NCI-H2081 treated with DMSO at 0.1 percent for 48 hours (cell line): Measurements from ENCODE around the gene ROS1.

Source experiments
- DNase-seq: peaks from one replicate; lab custom pipeline; 2025; lab: John Stamatoyannopoulos, UW

ROS1 gene

GRCh38 chr6:117309069-117309468, 116.7 kb downstream of the ROS1 start:
- no peak for DNase-seq

- no peak for DNase-seq
Observed at GRCh38 chr6:117307655-117308054, 118.1 kb downstream of the ROS1 start.

- no peak for DNase-seq
Observed at GRCh38 chr6:117306227-117306790, 119.4 kb downstream of the ROS1 start.

- DNase-seq = no peak
Observed at GRCh38 chr6:117304446-117304845, 121.3 kb downstream of the ROS1 start.

- DNase-seq = no peak
Observed at GRCh38 chr6:117303323-117303722, 122.4 kb downstream of the ROS1 start.

- no peak for DNase-seq
Observed at GRCh38 chr6:117298941-117299340, 126.8 kb downstream of the ROS1 start.

- no peak for DNase-seq
Observed at GRCh38 chr6:117290173-117290846, 135.4 kb downstream of the ROS1 start.

- no peak for DNase-seq
Observed at GRCh38 chr6:117288083-117288715, 137.5 kb downstream of the ROS1 start.

- no peak for DNase-seq
Observed at GRCh38 chr6:117280922-117281321, 144.8 kb downstream of the ROS1 start.

DNA sequence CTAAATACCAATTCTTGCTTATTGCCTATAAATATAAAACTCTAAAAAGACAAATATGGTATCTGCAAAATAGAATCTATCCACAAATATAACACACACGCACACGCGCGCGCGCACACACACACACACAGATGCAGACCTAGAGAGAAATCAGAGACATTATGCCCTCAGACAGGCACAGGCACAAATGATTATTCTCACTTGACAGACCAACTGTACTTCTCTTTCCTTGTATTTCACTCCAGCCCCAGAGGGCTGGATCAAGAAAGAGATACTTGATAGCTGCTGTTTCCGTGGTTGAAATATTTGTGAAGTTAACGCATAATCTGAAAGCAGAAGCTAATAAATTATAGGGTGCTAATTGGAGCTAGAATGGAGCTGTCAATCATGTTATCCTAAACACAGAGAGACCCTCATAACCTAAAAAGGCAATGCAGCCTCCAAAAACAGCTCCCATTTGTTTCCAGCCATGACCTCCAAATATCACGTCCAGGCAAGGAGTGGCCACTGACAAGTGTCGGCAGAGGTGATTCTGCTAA, 148.9 kb downstream of the ROS1 start:
- DNase-seq = no peak

DNA sequence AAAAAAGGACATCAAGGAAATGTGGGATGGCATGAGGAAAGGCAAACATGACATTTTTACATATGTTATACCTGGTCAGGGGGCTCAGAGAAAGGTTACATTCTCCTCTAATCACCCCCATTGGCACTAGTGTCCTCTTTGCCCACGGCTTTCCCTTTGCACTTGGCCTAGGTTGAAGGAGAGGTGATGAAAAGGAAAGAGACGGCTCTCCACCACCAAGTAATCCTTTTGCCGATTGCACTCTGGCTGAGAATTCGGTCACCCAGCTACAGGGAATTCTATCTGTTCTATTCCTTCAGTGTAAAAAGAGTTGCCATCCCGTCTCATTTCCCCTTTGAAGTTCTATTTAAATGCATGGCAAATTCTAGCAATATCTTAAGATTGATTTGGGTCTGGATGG, 150.0 kb downstream of the ROS1 start:
- no peak for DNase-seq

GRCh38 chr6:117275205-117275604, 150.5 kb downstream of the ROS1 start:
- no peak for DNase-seq

DNA sequence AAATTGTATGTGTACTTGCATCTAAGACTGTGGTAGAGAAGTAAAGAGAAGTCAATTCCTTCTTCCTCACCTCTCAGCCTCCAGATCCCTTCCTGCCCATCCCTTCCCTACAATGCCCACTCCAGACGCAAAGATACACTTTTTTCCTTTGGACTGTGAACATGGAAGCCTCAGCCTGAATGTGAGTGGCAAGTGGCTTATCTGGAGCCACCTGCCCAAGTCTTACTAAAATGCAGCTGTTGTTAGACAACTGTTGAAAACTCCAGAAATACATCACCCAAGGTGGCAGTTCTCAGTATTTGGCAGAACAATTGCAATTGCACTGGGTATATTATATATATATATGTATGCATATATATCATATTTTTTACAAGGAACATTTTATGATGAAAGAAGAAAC, 152.9 kb downstream of the ROS1 start:
- no peak for DNase-seq

DNA sequence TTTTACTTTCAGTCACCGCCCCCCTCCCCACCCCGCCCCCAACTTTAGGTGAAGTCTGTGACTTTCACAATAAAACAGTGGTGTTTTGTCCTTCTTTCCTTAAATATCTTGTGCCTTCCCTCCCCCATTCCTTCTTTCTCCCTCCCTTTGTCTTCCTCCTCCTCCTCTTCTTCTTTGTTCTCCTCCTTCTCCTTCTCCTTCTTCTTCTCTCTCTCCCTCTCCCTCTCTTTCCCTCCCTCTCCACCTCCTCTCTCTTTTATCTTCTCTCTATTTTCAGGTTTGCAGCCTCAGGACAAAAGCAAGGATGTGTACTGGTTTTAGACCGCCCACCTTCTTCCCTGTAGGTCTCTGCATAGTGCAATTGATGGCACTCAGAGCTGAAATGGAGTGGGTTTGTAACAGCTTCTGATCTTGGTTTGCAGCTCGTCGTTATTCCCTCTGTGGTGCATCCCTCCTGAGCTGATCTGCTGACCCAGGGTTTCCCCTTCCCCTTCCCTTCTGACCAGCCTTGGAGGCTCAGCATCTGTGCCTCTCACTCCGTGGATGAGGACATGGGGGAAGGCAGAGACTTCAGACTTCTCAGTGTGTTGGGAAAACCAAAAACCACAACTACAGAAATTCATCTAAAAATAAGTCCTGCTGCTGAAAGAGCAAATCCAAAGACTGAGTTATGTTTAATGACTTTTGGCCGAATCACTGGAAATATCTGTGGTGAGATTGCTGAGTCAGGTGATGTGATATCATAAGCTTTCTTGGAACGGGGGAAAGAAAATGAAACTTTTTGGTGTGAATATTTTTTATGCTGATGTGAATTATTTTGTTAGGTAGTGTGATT, 153.5 kb downstream of the ROS1 start:
- no peak for DNase-seq

DNA sequence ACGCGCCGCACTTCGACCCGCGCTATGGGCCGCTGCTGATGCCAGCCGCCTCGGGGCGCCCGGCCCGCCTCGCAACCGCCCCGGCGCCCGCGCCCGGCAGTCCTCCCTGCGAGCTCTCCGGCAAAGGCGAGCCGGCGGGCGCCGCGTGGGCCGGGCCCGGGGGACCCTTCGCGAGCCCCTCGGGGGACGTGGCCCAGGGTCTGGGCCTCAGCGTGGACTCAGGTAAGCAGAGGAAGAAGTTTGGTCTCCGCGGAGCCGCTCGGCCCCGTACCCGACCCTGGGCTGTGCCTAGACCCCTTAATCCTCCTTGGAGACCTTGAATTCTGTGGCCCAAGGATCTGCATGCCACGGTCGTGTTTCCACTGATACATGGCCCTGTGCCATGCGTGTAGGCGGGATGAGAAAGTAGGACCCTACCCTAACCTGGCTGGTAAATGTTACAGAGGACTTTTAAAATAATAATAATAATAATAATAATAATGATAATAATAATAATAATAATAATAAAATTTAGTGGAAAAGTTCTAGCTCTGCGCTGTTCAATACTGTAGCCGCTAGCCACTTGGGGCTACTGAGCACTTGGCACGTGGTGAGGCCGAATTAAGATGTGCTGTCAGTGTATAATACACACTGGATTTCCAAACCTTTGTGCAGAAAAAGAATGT, 154.8 kb downstream of the ROS1 start:
- DNase-seq = no peak

GRCh38 chr6:117270055-117270842, 155.5 kb downstream of the ROS1 start:
- DNase-seq = no peak

DNA sequence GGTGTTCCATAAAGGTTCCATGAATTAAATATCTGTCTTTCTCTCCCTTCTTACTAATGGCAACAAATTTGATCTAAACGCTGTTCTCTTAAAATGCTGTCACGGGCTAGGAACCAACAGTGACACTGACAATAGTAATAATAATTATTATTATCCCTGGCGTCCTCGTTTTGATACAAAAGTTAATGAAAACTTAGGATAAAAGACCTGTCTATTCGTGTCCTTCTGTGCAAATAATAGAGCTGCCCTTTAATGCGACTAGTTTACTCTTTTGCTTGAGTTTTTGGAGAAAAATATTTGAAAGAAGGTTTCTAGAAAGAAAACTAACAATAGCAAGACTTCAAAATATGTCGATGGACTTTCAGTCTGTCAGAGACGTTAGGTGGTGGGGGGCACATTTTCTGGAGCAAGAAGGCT, 156.1 kb downstream of the ROS1 start:
- DNase-seq = no peak

- DNase-seq = no peak
Observed at GRCh38 chr6:117268924-117269323, 156.8 kb downstream of the ROS1 start.

GRCh38 chr6:117267766-117268534, 157.8 kb downstream of the ROS1 start:
- no peak for DNase-seq

DNA sequence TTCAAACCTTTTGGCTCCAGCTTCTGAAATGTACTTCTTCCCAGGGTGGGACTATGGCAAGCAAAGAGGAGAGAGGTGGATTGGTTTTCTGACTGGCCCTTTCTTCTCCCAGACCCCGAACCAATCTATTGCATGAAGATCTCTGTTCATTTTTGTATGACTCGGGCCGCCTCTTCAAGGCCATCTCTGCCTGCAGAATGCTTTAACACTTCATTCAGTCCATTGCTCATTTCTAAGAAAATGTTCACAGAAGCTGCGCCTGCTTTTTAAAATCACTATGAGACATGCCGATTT, 158.7 kb downstream of the ROS1 start:
- DNase-seq = no peak
